GM23248 (cell line): ENCODE results near the gene SKAP1.

Experiments used
- EZH2 ChIP-seq: fragments of 200-600 bp; sonication (generic); IDR thresholded peaks from 2 replicates; pipeline ENCODE4 v1.6.1; 2018; ENCODE audit warnings: antibody characterized with exemption, mild to moderate bottlenecking; ENCODE audit not compliant: insufficient read depth, poor library complexity, severe bottlenecking
- EZH2phosphoT487 ChIP-seq: fragments of 200-600 bp; sonication (generic); IDR thresholded peaks from 2 replicates; pipeline ENCODE4 v1.6.1; 2018; ENCODE audit warnings: antibody characterized with exemption, moderate library complexity, mild to moderate bottlenecking, low read depth; ENCODE audit not compliant: insufficient read depth

- TF ChIP-seq EZH2: no peak
- TF ChIP-seq EZH2phosphoT487: no peak
These were observed 56.7 kb downstream of the SKAP1 start for GRCh38 chr17:48373130-48373830.
